PFSK-1 (cell line): ENCODE results near the gene LDLRAD4.

Experiments
- POLR2AphosphoS5 ChIP-seq: IDR thresholded peaks from 2 replicates; pipeline ENCODE4 v1.6.1; 2012; ENCODE audit warnings: low read depth, mild to moderate bottlenecking, control low read depth, low read length, moderate library complexity
- SIN3A ChIP-seq: IDR thresholded peaks from 2 replicates; pipeline ENCODE4 v1.6.1; 2012; ENCODE audit warnings: mild to moderate bottlenecking, low read length, moderate library complexity, borderline replicate concordance; ENCODE audit not compliant: insufficient read depth
- TAF1 ChIP-seq: IDR thresholded peaks from 2 replicates; pipeline ENCODE4 v1.6.1; 2012; ENCODE audit warnings: low read length, control low read depth, borderline replicate concordance; ENCODE audit not compliant: insufficient read depth

- TF ChIP-seq TAF1 (no peak), POLR2AphosphoS5 (no peak), SIN3A (no peak)
These were observed 245.1 kb downstream of the LDLRAD4 start for GRCh38 chr18:13463526-13464210.
